NCI-H187 (cell line): ENCODE results near the gene SOHLH2.

ENCODE experiments used
- DNase-seq, 2 experiments: peaks; one replicate each; lab custom pipeline; 2025; lab: John Stamatoyannopoulos, UW

SOHLH2 gene

DNA sequence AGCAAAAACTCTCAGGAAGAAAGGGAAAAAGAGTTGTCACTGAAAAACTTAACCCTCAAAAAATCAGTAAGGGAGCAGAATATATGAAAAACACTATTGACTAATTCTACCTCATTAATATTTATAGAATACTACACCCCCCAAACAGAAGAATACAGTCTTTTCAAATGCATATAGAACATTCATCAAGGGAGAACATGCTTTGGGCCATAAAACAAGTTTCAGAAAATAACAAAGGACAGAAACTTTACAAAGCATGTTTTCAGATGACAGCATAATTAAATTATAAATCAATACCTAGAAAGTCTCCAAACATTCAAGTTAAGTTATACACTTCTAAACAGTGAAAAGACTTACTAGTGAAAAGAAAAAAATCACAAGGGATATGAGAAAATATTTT, 30.5 kb downstream of the SOHLH2 start:
- DNase-seq, result no peak

DNA sequence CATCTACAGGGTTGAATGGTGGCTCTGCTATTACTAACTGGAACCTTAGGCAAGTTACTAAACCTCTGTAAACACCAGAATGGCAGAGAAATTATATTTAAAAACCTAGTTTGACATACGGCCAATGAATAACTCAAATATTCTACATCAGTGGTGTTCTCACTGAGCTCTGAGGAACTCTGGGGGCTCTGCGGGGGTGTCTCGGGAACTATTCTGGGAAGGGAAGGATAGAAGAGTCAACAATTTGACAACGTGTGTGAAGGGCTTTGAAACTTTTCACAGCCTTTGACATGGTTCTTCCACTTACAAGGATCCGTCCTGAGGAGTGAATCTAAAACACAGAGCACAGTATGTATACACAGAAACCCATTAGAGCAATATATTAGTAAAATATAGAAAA, 38.7 kb downstream of the SOHLH2 start:
- DNase-seq, result no peak

DNA sequence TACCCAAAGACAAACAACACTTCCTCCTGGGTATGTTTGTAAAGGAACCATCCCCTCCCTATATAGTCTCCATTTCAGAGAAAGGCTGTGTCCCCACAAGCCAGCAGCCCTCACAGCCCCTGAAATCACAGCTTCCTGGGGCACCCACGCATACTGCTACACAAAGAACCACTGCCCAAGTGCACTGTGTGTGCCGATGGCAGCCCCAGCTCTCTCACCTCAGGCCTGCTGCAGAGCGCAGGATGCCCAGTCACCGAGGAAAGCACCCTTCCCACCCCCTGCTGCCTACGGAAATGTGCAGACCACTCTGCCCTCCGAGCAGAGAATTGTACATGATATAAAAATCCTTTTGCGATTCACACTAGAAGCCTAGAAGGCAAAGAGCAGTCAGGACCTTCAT, 39.4 kb downstream of the SOHLH2 start:
- DNase-seq, result no peak

DNA sequence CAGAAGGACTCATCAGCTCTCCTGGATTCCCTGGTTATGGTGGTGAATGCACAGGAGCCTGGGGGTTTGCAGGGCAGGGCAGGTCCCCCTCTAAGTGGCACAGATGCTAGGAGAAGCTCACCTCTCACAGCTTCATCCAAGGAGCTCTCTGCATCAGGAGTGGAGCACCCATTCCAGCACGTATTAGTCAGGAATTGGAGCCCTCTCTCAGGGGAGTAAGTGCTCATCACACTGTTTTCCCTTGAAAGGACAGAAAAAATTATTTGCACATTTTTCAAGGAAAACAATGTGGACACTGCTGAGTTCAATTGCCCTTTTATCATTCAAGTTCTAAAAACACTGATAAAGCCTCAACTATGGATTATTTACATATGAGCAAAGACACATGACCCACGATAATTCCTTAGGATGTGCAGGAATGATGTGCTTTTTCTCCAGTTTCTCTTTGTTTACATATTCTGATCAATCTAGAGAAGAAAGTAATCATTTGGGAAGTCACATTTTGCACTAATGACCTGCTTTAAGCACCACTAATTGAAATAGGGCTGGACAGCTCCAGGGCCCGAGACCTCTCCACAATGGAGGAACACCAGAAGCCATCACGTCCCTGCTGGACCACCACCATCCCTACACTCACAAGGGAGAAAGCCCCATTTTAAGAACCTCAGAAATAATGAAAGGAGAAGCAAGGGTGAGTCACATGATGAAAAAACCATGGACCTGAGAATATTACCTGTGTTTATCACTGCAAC, 40.6 kb downstream of the SOHLH2 start:
- DNase-seq, result no peak

DNA sequence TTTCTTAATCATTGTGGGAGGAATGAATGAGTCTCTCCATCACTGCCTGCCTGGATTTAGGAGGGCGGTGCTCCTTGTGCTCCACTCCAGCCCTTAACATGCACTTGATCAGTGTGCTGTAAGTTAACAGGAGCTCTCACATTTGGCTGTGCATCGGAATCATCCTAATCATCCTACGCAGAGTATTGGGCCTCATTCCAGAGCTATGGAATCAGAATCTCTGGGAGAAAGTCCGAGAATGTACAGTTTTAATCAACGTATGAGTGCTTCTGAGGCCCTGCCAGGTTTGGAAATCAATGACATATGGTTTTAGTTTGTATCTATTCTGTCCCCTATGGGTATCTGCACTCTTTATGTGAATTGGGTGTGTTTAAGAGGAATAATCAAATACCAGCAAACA, 48.3 kb downstream of the SOHLH2 start:
- no peak for DNase-seq

DNA sequence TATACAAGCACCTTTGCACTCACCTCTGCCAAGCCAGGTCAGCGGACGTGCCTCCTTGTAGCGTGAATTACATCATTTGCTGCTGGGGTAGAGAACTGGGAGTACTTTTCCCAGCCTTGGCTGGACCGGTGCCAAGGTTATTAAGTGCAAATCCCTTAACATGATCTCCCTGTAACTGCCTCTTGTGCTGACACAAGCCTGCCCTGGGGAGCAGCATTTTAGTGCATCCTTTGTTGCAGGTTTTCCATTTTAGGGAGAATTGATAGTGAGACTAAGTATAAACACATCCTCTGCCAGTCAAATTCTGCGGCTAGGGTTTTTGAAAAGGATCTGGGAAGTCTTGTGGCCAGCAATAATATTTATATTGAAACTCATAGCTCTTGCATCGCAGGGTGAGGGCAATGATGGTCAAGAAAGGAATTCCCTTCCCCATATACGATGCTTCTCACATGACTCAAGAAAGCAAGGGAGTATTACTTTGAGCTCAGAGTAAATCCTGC, 50.5 kb downstream of the SOHLH2 start:
- DNase-seq, result peak; percentile 73 to 90

DNA sequence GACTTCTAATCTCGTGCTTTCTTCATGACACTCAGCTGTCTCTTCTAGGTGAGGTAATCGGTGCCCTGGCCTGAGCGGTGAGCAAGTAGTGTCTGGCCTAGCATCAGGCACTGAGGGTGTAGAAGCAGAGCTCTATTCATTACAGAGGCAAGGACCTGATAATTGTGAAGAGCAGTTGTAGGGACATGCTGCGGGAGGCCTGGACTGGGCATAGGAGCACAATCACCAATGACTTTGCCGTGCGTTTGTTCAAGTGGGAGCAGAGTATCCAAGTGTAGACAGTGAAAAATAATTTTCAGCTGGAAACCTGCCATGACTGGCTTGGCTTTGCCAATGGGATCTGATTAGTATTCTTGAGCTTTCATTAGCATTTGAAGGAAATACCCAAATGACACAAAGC, 51.1 kb downstream of the SOHLH2 start:
- DNase-seq, result no peak

DNA sequence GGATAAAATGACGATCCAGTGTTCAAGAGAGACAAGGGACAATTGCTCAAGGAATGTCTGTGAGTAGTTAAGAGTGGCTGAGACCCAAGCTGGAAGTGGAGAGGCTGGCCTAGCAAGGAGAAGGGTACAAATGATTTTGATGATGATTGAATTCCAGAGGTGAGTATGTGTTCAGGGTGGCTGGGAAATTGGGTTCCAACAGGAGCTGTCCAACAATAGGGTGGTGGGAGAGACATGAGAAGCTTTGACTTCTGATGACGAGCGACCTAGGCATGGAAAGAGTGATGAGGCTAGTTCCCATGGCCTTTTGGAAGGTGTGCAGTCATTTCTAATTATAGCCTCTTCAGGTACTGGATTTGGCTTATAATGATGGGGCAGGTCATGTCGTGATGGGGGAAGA, 54.1 kb downstream of the SOHLH2 start:
- no peak for DNase-seq

DNA sequence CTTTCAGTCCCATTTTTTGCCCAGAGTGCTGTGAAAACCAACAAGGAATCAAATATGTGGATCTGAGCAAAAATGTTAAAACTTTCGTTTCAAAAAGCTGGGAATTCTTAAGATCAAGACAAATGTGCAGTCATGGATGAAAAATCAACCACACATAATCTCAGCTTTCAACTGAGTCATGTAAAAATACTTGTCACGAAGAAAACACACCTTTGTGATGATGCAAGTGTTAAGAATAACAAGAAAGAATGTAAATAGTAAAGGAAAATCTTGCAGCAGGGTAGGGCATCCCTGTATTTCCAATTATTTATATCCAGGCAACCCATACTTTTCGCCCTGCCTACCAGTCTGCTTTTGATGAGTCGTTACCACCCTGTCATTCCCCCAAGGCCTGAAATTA, 55.7 kb downstream of the SOHLH2 start:
- no peak for DNase-seq

DNA sequence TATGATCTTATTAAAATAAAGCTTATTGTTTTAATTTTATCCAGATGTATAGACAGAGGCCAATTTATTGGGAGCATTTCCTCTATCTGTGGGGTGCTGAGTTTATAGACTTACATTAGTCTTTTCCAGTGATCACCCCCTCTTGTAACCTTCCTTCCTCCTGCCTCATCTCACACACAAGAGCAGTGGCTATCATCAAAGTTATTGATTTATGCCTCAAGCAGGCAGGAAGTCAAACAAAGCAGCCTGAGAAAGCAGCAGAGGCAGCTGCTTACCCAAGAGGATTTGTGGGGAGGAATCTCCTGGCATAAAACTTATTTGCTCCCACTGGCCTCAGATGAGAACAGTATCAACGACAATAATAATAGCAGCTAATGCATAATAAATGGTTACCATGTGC, 56.9 kb downstream of the SOHLH2 start:
- peak in 1 of 2 experiments; percentile 2 for DNase-seq

DNA sequence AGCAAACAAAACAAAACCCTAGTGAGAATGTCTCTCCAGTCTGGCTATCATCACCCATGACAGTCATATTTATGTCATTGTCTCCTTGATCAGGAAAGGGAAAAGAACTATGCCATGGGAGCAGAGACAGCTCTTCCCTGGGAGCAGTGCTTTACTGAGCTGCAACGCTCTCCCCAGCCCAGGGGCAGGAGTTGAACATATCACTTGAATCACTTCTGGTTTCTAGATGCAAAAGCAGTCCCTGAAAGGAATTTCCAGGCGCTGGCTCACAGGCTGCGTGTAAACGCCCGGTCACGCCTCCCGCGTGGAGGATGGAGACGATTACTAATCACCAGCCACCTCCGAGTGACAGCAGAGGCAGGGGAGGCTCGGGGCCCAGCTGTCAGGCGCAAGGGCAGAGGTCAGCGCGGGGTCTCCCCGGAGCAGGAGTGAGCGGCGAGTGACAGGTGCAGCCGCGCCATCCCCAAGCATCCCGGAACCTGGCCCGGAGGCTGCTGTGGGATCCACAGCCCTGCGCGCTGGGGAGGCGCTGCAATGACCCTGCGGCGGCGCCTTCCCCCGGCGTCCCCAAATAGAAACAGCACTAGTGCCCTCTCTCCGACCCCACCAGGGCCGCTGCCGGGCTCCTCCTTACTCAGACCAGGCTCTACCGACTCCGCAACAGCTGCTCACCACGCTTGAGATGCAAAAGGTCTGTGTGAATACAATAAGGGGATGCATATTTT, 59.6 kb downstream of the SOHLH2 start:
- no peak for DNase-seq

DNA sequence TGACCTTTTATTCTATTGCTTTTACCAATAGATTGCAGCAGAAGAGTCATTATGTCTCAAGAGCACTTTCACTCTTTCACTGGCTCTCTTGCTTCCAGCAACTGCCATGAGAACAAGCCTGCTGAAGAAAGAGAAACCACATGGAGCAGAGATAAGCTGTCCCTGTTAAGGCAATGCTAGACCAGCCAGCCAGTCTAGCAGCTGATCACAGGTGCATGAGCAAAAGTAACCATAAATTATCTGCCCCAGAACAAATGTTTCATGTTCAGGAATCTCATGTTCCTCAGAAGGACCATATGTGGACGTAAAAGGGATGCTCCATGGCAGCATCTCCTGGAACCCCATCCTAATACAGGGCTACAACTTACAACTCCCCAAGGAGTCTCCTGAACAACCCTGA, 62.8 kb downstream of the SOHLH2 start:
- DNase-seq, result peak in 1 of 2 experiments; percentile 3

DNA sequence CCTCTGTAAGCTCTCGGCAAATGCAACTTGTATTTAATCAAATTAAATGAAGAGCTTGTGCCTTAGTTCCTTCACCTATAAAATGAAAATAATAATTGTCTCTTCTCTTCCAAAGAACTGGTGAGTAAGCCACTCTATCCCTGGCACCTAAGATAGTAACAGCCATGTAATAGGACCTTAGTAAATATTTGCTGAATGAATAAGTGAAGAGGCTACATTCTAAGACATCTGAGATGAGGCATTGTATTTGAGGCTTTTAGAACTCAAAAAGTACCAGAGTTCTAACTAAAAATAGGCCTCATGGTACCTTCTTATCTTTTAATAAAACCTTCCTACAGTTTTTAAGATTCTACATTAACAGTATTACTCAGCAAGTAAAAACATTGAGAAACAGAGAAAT, 65.9 kb downstream of the SOHLH2 start:
- no peak for DNase-seq

DNA sequence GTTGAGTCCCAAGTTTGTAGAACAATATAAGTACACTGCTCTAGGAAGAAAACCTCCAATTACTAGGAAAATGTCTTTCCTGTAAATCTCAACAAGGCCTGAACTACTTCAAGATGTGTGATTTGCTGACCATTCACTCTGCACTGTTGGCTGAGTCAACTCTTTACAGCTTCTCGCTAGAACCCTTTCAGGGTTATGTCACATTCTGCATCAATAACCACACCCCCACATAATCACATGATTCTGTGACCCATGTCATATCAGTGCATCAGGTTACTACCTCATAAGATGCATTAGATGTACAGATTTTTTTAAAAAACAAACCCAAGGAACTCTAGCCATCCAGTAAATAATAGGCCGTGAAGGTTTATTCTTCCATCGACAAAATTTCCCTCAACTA, 67.0 kb downstream of the SOHLH2 start:
- no peak for DNase-seq

DNA sequence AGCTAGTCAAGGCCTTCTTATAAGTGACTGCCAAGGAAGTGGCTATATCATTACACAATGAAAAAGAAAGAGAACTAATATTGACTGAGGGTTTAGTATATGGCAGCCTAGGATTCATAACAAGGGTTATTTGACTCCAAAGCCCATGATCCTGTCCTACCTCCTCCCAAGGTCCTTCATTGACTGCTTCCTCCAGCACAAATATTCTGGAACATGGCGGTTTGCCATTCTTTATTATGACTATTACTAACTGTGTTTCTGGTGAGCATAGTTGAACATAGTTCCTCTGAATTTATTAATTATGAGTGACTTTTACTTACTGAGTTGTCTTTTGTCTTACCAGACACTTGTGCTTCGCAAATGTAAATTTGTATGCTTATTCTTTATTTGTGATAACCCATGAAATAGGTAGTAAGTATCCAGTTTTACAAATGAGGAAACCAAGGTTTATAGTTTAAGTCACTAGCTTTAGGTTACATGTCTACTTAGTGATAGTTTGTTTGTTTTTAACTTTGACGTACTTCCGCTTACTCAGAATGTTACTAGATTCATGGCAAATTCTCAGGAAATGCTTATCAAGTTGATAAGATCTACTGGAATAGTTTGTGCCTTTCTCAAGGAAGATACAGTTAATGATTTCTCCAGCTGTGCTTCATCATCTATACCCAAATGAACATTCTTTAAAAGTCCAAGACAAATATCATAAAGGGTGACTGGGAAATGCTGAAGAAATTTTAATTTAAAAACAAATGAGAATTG, 67.7 kb downstream of the SOHLH2 start:
- no peak for DNase-seq

DNA sequence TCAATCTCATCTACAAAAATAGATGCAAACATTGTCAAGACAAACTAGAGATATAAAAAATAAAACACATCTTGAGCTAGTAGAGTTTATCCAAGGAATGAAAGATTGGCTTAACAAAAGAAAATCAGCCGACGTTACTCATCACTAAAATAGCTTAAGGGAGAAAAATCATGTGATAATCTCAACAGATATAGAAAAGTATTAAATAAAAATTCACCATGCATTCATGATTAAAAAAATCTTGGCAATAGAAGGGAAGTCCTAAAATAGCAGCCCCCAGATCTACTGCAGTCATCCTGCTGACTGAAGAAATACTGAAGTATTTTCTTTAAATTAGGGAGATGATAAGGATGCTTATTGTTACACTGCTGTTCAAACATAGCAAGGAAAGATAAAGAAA, 70.6 kb downstream of the SOHLH2 start:
- DNase-seq, result no peak

DNA sequence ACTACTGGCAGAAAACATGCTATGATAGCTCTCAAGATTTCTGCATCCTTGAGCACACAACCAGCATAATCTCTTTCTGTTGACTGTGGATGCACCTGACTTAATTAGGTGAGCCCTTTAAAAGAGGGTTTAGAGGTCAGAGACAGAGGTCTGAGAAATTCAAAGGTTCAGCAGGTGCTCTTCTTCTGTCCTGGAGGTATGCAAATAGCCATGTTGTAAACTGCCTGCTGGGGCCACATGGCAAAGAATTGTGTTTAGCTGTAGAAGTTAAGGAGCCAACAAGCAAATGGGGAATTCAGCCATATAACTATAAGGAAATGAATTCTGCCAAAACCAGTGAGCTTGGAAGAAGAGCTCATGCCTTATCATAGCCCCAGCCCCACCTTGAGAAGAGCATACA, 71.6 kb downstream of the SOHLH2 start:
- DNase-seq, result no peak

DNA sequence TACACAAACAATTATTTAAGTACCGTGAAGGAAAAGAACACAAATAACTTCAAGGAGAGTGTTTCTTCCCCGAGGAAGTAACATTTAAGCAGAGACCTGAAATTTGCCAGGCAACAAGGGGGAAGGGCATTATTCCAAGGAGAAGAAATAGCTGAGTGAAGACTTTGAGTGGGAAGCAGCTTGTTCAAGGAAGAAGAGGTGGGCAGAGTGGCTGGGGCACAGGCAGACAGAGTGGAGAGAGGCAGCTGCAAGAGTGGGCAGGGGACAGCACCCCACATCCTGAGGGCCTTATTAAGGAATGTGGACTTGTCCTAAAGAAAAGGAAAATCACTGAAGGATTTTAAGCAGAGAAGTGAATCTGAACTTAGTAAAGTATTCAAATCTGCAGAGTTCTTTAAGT, 78.5 kb downstream of the SOHLH2 start:
- DNase-seq, result no peak

DNA sequence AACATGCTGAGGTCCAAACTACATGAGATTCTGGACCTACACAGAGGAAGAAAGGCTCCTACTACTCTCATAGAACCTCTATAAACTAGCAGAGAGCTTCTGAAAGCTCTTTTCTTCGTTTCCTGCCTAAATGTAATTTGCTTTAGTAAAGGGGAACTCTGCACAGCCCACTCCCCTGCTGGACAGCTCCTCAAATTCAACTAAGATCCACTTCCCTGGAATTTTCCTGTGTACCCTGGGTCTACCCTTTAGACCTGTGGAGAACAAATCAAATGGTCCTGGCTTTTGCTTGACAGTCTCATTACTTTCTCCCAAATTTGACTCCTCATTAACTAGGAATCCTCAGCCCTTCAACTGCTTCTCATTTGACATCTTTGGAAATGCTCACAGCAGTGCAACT, 79.7 kb downstream of the SOHLH2 start:
- DNase-seq, result no peak

DNA sequence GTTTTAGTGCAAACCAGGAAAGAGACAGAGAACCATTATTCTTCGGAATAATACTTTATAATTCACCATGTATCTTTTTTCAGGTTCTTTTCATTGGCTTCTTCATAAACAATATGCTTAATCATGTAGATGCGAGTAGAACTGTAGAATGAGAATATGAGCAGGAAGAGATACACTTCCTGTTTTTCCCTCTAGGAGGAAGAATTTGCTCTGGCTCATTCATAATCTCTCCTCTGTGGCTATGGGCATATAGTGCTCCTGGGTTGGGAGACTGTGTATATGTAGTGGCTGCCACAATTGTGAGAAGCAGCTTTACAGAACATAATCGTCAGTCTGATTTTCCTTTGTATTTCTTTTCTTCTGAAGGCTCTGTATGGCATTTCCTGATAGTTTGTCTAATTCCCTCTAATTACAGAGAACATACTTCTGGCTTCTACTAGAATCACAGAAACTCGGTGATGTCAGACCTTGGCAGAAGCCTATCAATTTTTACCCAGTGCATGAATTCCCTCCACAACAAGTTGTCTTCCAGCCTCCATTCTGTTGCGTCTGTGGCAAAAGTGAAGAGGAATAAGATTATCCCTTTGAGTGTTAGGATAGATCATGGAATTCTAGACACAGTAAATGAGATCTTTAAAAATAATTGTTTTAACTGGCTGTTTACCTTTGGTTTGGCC, 80.3 kb downstream of the SOHLH2 start:
- DNase-seq, result no peak

DNA sequence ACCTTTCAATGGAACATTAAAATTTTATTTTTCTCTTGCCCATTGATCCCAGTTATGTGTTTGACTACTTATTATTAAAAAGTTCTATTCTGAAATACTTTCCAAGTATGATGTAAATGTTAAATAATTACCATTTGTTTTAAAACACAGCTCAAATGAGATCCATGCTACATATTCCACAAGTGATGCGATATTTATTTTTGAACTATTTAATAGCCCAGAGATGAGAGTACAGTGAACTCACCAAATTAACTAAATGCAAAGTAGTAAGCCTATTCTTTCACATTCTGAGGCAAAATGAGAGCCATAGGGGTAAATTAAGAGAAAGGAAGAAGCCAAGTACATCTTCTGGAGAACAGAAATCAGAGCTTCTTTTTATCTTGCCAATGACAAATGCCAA, 82.0 kb downstream of the SOHLH2 start:
- no peak for DNase-seq

DNA sequence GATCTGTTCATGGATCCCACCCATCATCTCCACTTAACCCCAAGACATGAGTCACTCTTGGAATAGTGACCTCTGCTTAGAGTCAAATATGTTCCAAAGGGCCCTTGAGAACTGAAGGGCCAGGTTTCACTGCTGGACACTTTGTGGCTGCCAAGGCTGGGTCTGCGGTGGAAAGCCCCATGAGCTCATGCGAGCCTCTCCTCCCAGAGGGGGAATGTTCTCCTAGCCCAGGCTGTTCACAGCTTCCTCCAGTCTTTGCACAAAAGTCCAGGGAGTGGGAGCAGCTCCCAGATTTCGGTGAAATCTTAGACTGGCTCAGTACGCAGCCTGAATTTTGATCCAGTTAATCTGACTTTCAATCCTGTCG, 82.4 kb downstream of the SOHLH2 start:
- DNase-seq, result no peak
